Endothelial cell of umbilical vein (primary cell): ENCODE data around the gene TRIM62. TPM values are rescaled to one million over a fixed set of nuclear protein-coding genes. Genes with fewer than 3 reads are reported as not detected.

Source experiments
- BruUV-seq: library from RNA; stranded (reverse); fragments of 400-500 nt; replicated peaks from 2 replicates; lab custom pipeline; 2021; lab: Mats Ljungman, UMichigan
- CTCF ChIA-PET: fragments of 300-600, 350-600 bp; sonication (Branson Sonifier 250); formaldehyde crosslinking; loops from one replicate; lab custom pipeline; 2021; ENCODE audit warnings: antibody characterized with exemption, inconsistent platforms; lab: Charles Lee
- POLR2A ChIA-PET: fragments of 300-600, 350-600 bp; sonication (Branson Sonifier 250); formaldehyde crosslinking; loops from one replicate; lab custom pipeline; 2021; ENCODE audit warnings: antibody characterized with exemption, inconsistent platforms; lab: Charles Lee
- DNase-seq: peaks from one replicate; pipeline ENCODE4 v3.0.0-alpha.2; 2011; ENCODE audit warnings: low read depth, low spot score
- FAIRE-seq: peaks from 2 replicates; lab custom pipeline; 2011; peaks lifted over from hg19 to GRCh38; lab: Jason Lieb, UNC
- H2AFZ ChIP-seq: 2 replicates; pipeline ENCODE4 v1.6.0; 2012; ENCODE audit warnings: low read depth, low read length, control low read depth, inconsistent platforms
- H3K27ac ChIP-seq: 2 replicates; pipeline ENCODE4 v1.5.1; 2011; ENCODE audit warnings: low read depth, mild to moderate bottlenecking, control low read depth, low read length, moderate library complexity; ENCODE audit not compliant: insufficient read depth
- H3K27me3 ChIP-seq, 2 experiments: 2 replicates each; pipeline versions ENCODE4 v1.6.0 to v1.6.1; 2011; ENCODE audit warnings: low read length in 2 of 2, mixed read lengths in 1 of 2; ENCODE audit not compliant: control insufficient read depth in 2 of 2, insufficient read depth in 2 of 2
- H3K36me3 ChIP-seq, 2 experiments: 2 replicates in 1 of 2; 3 replicates in 1 of 2; pipeline ENCODE4 v1.5.1; 2011; ENCODE audit warnings: low read length in 2 of 2, mild to moderate bottlenecking in 1 of 2, moderate library complexity in 1 of 2; ENCODE audit not compliant: control insufficient read depth in 2 of 2, insufficient read depth in 2 of 2; ENCODE audit errors: extremely low read depth in 1 of 2
- H3K4me1 ChIP-seq: 3 replicates; pipeline ENCODE4 v1.5.1; 2011; ENCODE audit warnings: mild to moderate bottlenecking, low read length; ENCODE audit not compliant: control insufficient read depth, insufficient read depth; ENCODE audit errors: extremely low read depth
- H3K4me2 ChIP-seq: 2 replicates; pipeline ENCODE4 v1.6.1; 2011; ENCODE audit warnings: low read length, control low read depth, mixed read lengths; ENCODE audit not compliant: insufficient read depth
- H3K4me3 ChIP-seq, 3 experiments: fragments of 200-600 bp in 1 of 3; sonication (generic), shearing (Covaris generic) in 1 of 3; replicated peaks in 1 of 3; 2 replicates each; pipeline ENCODE4 v1.5.1; 2011 to 2016; ENCODE audit warnings: control low read depth in 3 of 3, low read length in 3 of 3, mild to moderate bottlenecking in 2 of 3, inconsistent platforms in 1 of 3, low read depth in 1 of 3, moderate library complexity in 1 of 3; ENCODE audit not compliant: insufficient read depth in 1 of 3
- H3K79me2 ChIP-seq: 2 replicates; pipeline ENCODE4 v1.6.0; 2012; ENCODE audit warnings: low read length, inconsistent platforms; ENCODE audit not compliant: control insufficient read depth, insufficient read depth
- H3K9ac ChIP-seq: replicated peaks from 2 replicates; pipeline ENCODE3; 2011; ENCODE audit warnings: low read length, control low read depth; ENCODE audit not compliant: insufficient read depth; ENCODE audit errors: extremely low read depth
- H3K9me1 ChIP-seq: replicated peaks from 3 replicates; pipeline ENCODE4 v1.6.0; 2011; ENCODE audit warnings: mild to moderate bottlenecking, low read length; ENCODE audit not compliant: control insufficient read depth, insufficient read depth; ENCODE audit errors: extremely low read depth
- H3K9me3 ChIP-seq: replicated peaks from 2 replicates; pipeline ENCODE4 v1.5.1; 2012; ENCODE audit warnings: low read length, inconsistent platforms; ENCODE audit not compliant: control insufficient read depth, insufficient read depth
- H4K20me1 ChIP-seq: replicated peaks from 2 replicates; pipeline ENCODE3; 2011; ENCODE audit warnings: mild to moderate bottlenecking, low read length; ENCODE audit not compliant: control insufficient read depth, insufficient read depth; ENCODE audit errors: extremely low read depth
- CTCF ChIP-seq, 2 donors: IDR thresholded peaks; 1 replicate in 1 of 2; 2 replicates in 1 of 2; pipeline ENCODE4 v1.5.1; 2011; ENCODE audit warnings: low read length in 2 of 2, mild to moderate bottlenecking in 2 of 2, moderate library complexity in 2 of 2, control low read depth in 1 of 2, inconsistent platforms in 1 of 2, low read depth in 1 of 2; ENCODE audit not compliant: insufficient read depth in 1 of 2; ENCODE audit errors: extremely low read depth in 1 of 2
- EZH2 ChIP-seq: IDR thresholded peaks from 2 replicates; pipeline ENCODE4 v1.6.1; 2012; ENCODE audit warnings: borderline replicate concordance, low read depth, mild to moderate bottlenecking, moderate library complexity, low read length, inconsistent platforms; ENCODE audit not compliant: severe bottlenecking
- FOS ChIP-seq: IDR thresholded peaks from 2 replicates; pipeline ENCODE4 v1.6.1; 2011; ENCODE audit warnings: mild to moderate bottlenecking, low read length, moderate library complexity, borderline replicate concordance; ENCODE audit not compliant: insufficient read depth
- GATA2 ChIP-seq: IDR thresholded peaks from 2 replicates; pipeline ENCODE4 v1.7.0; 2011; ENCODE audit warnings: low read depth, mild to moderate bottlenecking, moderate library complexity, mixed read lengths, low read length; ENCODE audit not compliant: insufficient read length, insufficient read depth
- JUN ChIP-seq: IDR thresholded peaks from 2 replicates; pipeline ENCODE4 v1.6.1; 2011; ENCODE audit warnings: borderline replicate concordance, low read depth; ENCODE audit not compliant: insufficient read length, insufficient read depth
- MYC ChIP-seq: IDR thresholded peaks from one replicate; pipeline ENCODE4 v1.6.1; 2011; ENCODE audit warnings: mild to moderate bottlenecking, low read depth, low read length
- POLR2A ChIP-seq: IDR thresholded peaks from 2 replicates; pipeline ENCODE4 v1.6.1; 2012; ENCODE audit warnings: low read depth, mild to moderate bottlenecking, control low read depth, low read length
- POLR2AphosphoS5 ChIP-seq: IDR thresholded peaks from 2 replicates; pipeline ENCODE4 v1.6.1; 2012; ENCODE audit warnings: low read depth, mild to moderate bottlenecking, control low read depth, low read length, moderate library complexity; ENCODE audit not compliant: insufficient read depth
- dilution Hi-C: fragments of 300-500 bp; cut with MboI; formaldehyde crosslinking; loops from one replicate; pipeline ENCODE4 v1.15.0; 2019; ENCODE audit warnings: low sequenced_read_pairs; ENCODE audit not compliant: extremely low pct_ligation_motif_present
- intact Hi-C: fragments of 100-400 bp; cut with micrococcal nuclease; formaldehyde crosslinking; loops from one replicate; pipeline ENCODE4 v1.10.0; 2022
- polyA plus RNA-seq, 4 experiments: library from polyadenylated mRNA; depleted of rRNA in 3 of 4; stranded (reverse) in 3 of 4; unstranded in 1 of 4; fragments of >200 nt; gene quantifications; 2 replicates each; pipeline versions ENCODE4 v1.2.1 to v1.2.3, GENCODE V29; 2011 to 2012; ENCODE audit warnings: missing spikeins in 1 of 4
- total RNA-seq: library from RNA; stranded (reverse); gene quantifications from 2 replicates; pipeline ENCODE4 v1.2.3, GENCODE V29; 2021
- TF ChIP-seq, protein P1 (sequence below): IDR thresholded peaks from 2 replicates; pipeline ENCODE4 v1.6.1; 2011; ENCODE audit not compliant: insufficient read depth, insufficient read length

The TRIM62 gene
- total and polyA plus RNA-seq, 2 donors (not counting 3 experiments of a cell fraction or from before 2014, with no cell fraction given) = 8.3 to 9.3 TPM

GRCh38 chr1:33175865-33176264, 6.0 kb downstream of the TRIM62 start:
- H4K20me1 ChIP-seq = no peaks in the 10 kb centered on the region
- H3K9me3 ChIP-seq = no peaks in the 10 kb centered on the region
- H3K9me1 ChIP-seq = no peaks in the 10 kb centered on the region
- TF ChIP-seq GATA2 (no peak), CTCF (IDR thresholded peaks at IDR 0.05; ENCODE audit: extremely low read depth in 1 of 2, insufficient read depth in 1 of 2, low read depth in 1 of 2, low read length in 2 of 2) (no peak), POLR2AphosphoS5 (no peak), FOS (no peak), JUN (no peak), MYC (no peak), EZH2 (no peak), POLR2A (no peak)
- TF ChIP-seq, protein P1, sequence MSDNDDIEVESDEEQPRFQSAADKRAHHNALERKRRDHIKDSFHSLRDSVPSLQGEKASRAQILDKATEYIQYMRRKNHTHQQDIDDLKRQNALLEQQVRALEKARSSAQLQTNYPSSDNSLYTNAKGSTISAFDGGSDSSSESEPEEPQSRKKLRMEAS = no peak
- H3K36me3 ChIP-seq = peaks cover 0 to 8% of the 10 kb centered on the region in 2 experiments
- H3K27me3 ChIP-seq = no peaks in the 10 kb centered on the region
- no peaks in the 10 kb centered on the region for H3K79me2 ChIP-seq
- no peak overlapping the region for H3K27ac ChIP-seq
- H3K4me2 ChIP-seq = no peak overlapping the region
- peaks cover 5% of the 10 kb centered on the region for H3K4me1 ChIP-seq
- H3K4me3 ChIP-seq = no peak overlapping the region
- no TSS peak for BruUV-seq
- intact Hi-C loops (no loop called here), dilution Hi-C loops (no loop called here)
- no peak overlapping the region for H2AFZ ChIP-seq
- no peak overlapping the region for H3K9ac ChIP-seq
- FAIRE-seq (no peak), DNase-seq (no peak)
- CTCF ChIA-PET = no interaction called here
- POLR2A ChIA-PET = no interaction called here
